Kidney epithelial cell (primary cell): ENCODE data around the gene TOP2A. TPM values are rescaled to one million over a fixed set of nuclear protein-coding genes. Genes with fewer than 3 reads are reported as not detected.

Experiments used
- DNase-seq: peaks from one replicate; pipeline ENCODE4 v3.0.0-alpha.2; 2010; ENCODE audit warnings: low read depth
- H3K27me3 ChIP-seq: 2 replicates; pipeline ENCODE4 v1.6.0; 2011; ENCODE audit warnings: low read length; ENCODE audit not compliant: control insufficient read depth, insufficient read depth
- H3K36me3 ChIP-seq: 2 replicates; pipeline ENCODE4 v1.5.1; 2011; ENCODE audit warnings: low read length; ENCODE audit not compliant: control insufficient read depth, insufficient read depth
- H3K4me3 ChIP-seq: 2 replicates; pipeline ENCODE4 v1.5.1; 2011; ENCODE audit warnings: low read depth, mild to moderate bottlenecking, control low read depth, low read length
- total RNA-seq: library from RNA; depleted of rRNA; stranded (reverse); fragments of >200 nt; gene quantifications from 2 replicates; pipeline ENCODE4 v1.2.3, GENCODE V29; 2015
- TF ChIP-seq, protein P1 (sequence below): IDR thresholded peaks from 2 replicates; pipeline ENCODE4 v1.5.1; 2011; ENCODE audit warnings: mild to moderate bottlenecking, moderate library complexity, low read length, control low read depth, inconsistent platforms; ENCODE audit not compliant: insufficient read depth, poor library complexity, severe bottlenecking

TOP2A gene
- total RNA-seq, 1 donor from 2014 or later: 17.4 TPM

DNA sequence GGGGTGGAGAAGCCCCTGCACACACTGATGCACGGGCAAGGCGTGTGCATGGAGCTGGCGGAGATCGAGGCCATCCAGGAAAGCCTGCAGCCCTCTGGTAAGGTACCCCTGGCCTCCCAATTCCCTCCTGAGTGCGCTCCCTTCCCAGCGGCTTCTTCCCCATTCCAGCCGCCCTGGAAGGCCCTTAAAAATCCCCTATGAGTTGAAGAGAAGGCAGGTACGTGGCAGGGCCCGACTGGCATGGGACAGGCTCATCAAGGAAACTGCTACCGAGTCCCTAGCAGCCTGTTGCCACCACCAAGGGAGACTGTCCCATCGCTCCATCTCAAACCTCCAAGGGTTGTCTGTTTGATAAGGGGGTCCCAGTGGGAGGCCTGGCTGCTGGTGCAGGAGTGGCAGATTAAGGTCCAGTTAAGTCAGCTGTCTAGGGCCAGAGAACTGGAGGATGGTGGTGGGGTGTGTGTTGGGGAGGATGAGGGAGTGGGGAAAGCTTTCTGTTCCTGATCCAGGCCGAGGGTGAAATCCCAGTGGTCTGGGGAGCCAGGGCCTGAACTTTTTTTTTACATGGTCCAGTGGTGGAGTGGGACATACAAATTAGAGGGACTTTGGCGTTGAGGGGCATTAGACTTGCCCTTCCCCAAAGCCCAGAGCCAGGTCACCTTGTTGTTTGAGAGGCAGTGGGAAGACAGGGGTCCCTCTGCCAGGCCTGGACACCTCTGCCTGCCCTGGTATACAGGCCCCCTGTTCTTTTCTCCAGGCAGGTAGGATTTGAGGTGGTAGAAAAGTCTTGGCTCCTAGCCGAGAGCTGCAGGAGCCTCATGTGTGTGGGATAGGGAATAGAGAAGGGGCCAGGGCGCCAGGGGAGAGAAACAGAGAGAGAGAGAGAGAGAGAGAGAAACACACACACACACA lies 26.5 kb upstream of the TOP2A start:
- Histone ChIP-seq H3K4me3 (peak overlapping the region; percentile 81), H3K36me3 (no peaks in the 10 kb centered on the region), H3K27me3 (no peaks in the 10 kb centered on the region)
- TF ChIP-seq, protein P1, sequence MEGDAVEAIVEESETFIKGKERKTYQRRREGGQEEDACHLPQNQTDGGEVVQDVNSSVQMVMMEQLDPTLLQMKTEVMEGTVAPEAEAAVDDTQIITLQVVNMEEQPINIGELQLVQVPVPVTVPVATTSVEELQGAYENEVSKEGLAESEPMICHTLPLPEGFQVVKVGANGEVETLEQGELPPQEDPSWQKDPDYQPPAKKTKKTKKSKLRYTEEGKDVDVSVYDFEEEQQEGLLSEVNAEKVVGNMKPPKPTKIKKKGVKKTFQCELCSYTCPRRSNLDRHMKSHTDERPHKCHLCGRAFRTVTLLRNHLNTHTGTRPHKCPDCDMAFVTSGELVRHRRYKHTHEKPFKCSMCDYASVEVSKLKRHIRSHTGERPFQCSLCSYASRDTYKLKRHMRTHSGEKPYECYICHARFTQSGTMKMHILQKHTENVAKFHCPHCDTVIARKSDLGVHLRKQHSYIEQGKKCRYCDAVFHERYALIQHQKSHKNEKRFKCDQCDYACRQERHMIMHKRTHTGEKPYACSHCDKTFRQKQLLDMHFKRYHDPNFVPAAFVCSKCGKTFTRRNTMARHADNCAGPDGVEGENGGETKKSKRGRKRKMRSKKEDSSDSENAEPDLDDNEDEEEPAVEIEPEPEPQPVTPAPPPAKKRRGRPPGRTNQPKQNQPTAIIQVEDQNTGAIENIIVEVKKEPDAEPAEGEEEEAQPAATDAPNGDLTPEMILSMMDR: no peak
- DNase-seq: no peak

- peak within 1 kb of the TSS; percentile 81 for H3K4me3 ChIP-seq
- H3K27me3 ChIP-seq: no peaks in the 10 kb centered on the region
- TF ChIP-seq, protein P1: peak; percentile 30
- DNase-seq: peak; percentile 35
- H3K36me3 ChIP-seq: no peaks in the 10 kb centered on the region
Measured at GRCh38 chr17:40443196-40443987, 25.7 kb upstream of the TOP2A start, which contains the start of gene IGFBP4. TSS of gene IGFBP4 (plus strand) at chr17:40443450. CDS start at chr17:40443736, 286 bp downstream.

DNA sequence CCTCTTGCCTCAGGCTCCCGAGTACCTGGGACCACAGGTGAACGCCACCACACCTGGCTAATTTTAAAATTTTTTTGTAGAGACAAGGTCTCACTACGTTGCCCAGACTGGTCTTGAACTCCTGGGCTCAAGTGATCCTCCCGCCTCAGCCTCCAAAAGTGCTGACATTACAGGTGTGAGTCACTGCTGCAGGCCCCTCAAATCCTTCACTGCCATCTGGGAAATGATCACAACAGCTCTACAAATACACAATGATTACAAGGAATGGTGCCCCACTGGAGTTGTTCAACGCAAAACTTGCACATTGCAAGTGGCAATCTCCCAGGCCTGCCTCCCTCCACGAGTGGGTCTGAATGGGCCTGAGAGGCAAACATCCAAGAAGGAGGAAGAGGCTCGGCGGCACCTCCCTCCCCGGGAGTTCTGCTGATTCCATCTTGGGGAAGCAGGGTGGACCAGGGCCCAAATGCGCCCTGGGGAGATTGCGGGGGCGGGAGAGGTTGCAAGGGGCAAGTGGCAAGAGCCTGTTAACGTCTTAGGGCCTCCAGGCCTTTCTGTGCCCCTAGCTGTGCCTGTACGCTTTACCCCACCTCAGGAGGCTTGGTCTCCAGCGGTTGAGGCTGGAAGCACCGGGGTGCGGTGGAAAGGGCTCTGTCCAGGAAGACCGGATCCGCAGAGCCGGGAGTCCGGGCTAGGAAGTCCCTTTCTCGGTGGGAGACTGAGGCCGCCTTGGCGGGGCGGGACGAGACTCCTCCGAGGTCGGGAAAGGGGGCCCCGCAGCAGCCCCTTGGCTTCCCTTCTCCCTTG lies 24.9 kb upstream of the TOP2A start:
- no peaks in the 10 kb centered on the region for H3K27me3 ChIP-seq
- no peaks in the 10 kb centered on the region for H3K36me3 ChIP-seq
- H3K4me3 ChIP-seq: peak overlapping the region; percentile 81
- TF ChIP-seq, protein P1: no peak
- DNase-seq: no peak

GRCh38 chr17:40440166-40440565 lies 22.5 kb upstream of the TOP2A start:
- Histone ChIP-seq H3K4me3 (no peak overlapping the region), H3K27me3 (no peaks in the 10 kb centered on the region), H3K36me3 (no peaks in the 10 kb centered on the region)
- DNase-seq: no peak
- TF ChIP-seq, protein P1: no peak

DNA sequence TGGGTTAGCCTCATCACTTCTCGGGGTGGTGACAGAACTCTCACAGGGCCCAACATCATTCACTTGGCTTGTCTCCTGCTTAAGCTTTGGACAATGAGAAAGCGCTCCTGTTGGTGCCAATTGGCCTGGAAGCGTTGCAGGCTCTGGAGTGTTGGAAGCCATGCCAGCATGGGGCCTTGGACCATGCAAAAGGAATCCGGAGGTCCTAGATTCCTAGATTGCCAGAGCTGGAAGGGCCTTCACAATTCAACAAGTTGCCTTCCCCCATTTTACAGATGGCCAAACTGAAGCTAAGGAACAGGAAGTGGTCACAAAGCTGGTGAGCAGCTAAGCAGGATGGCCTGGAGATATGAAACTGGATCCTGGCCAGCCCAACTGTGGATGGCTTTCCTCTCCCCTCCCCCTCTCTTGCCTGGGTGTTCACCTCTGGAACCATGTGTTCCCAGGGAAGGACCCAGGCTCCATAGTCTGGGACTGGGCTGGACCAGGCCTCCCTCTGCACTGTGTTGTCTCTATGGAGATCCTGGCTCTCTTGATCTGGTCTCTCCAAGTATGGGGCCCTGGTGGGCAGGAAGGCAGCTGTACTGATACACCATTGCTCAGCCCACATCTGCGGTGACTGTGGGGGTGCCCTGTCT lies 19.5 kb upstream of the TOP2A start:
- no peaks in the 10 kb centered on the region for H3K27me3 ChIP-seq
- TF ChIP-seq, protein P1: no peak
- DNase-seq: no peak
- no peak overlapping the region for H3K4me3 ChIP-seq
- no peaks in the 10 kb centered on the region for H3K36me3 ChIP-seq
